BJ (cell line): ENCODE measurements around the gene MROH7. TPM values are rescaled to one million over a fixed set of nuclear protein-coding genes. Genes with fewer than 3 reads are reported as not detected.

ENCODE experiments used
- CTCF ChIA-PET: fragments of 350-600 bp; formaldehyde crosslinking; extraction: SDS; loops from one replicate; lab custom pipeline; 2021; ENCODE audit warnings: antibody characterized with exemption, inconsistent platforms; lab: Yijun Ruan, JAX
- POLR2A ChIA-PET: fragments of 300-600 bp; sonication (Branson Sonifier 250); formaldehyde crosslinking; extraction: SDS; loops from one replicate; lab custom pipeline; 2021; ENCODE audit warnings: antibody characterized with exemption; lab: Charles Lee
- DNase-seq: peaks from one replicate; pipeline ENCODE4 v3.0.0-alpha.2; 2011; ENCODE audit warnings: low read depth
- H3K27me3 ChIP-seq: 2 replicates; pipeline ENCODE4 v1.6.0; 2011; ENCODE audit warnings: low read length; ENCODE audit not compliant: control insufficient read depth, insufficient read depth
- H3K36me3 ChIP-seq: 2 replicates; pipeline ENCODE4 v1.5.1; 2011; ENCODE audit warnings: low read length; ENCODE audit not compliant: control insufficient read depth, insufficient read depth
- H3K4me3 ChIP-seq: 2 replicates; pipeline ENCODE4 v1.5.1; 2011; ENCODE audit warnings: low read depth, mild to moderate bottlenecking, control low read depth, low read length
- CTCF ChIP-seq: IDR thresholded peaks from 2 replicates; pipeline ENCODE4 v1.5.1; 2011; ENCODE audit warnings: low read depth, mild to moderate bottlenecking, control low read depth, inconsistent platforms, low read length, moderate library complexity; ENCODE audit not compliant: insufficient read depth
- polyA plus RNA-seq: library from polyadenylated mRNA; depleted of rRNA; stranded (reverse); fragments of >200 nt; gene quantifications from 2 replicates; pipeline ENCODE4 v1.2.3, GENCODE V29; 2011

The MROH7 gene
- polyA plus RNA-seq, 1 experiment: 0.10 TPM

DNA sequence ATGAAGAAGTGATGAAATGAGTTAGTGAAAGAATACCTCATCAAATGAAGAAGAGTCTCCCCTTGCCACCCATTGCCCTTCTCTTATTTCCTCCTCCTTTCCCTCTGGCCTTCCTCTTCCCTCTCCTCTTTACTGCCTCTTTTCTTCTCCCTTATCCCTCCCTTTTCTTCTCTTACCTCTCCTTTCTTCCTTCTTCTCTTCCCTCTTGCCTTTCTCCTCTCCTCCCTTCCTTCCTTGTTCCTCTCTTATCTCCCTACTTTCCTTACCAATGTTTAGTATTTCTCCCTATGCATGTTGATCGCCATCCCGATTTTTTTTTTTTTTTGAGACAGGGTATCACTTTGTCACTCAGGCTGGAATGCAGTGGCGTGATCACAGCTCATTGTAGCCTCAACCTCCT, 8.8 kb downstream of the MROH7 start:
- Histone ChIP-seq H3K27me3 (peaks cover 13% of the 10 kb centered on the region), H3K4me3 (no peak overlapping the region), H3K36me3 (no peaks in the 10 kb centered on the region)
- CTCF ChIA-PET: no interaction called here
- TF ChIP-seq CTCF: no peak
- POLR2A ChIA-PET: no interaction called here
- DNase-seq: no peak

DNA sequence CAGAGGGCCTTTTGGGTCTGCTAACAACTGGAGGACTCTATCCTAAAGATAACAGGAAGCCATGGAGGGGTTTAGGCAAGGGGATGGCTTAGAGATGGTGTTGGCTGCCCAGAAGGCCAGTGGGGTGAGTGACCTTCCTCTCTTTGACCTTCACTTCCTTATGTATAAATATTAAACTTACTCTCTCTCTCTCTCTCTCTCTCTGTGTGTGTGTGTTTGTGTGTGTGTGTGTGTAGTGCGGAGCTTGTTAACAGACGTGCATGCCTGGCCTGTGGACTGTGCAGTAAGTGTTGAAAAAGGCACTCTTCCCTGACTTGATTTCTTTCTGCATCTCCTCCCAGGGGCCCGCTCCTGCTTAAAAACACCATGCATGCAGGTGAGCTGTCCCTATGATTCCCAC, 10.0 kb downstream of the MROH7 start:
- DNase-seq: no peak
- Histone ChIP-seq H3K36me3 (no peaks in the 10 kb centered on the region), H3K4me3 (no peak overlapping the region), H3K27me3 (peaks cover 13% of the 10 kb centered on the region)
- POLR2A ChIA-PET: no interaction called here
- CTCF ChIA-PET: no interaction called here
- no peak for TF ChIP-seq CTCF

DNA sequence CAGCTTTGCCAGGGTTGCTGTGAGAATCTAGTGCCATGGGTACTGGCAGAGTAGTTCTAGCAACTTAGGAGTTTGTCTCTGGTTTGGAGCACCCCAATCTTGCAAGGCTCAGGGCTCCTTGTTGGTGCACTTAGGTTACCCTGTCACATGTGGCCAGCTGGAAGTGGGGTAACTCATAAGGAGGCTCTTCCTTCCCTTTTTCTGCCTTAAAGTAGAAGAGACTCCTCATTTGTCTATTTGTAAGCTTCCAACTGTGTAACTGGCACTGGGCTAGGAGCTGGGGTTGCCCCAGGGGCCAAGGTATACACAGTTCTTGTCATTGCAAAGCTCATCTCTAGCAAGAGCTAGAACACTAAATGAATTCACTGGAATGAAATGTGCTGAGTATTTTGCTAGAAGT, 10.6 kb downstream of the MROH7 start:
- DNase-seq: no peak
- Histone ChIP-seq H3K4me3 (no peak overlapping the region), H3K27me3 (peaks cover 13% of the 10 kb centered on the region), H3K36me3 (no peaks in the 10 kb centered on the region)
- CTCF ChIA-PET: no interaction called here
- POLR2A ChIA-PET: no interaction called here
- no peak for TF ChIP-seq CTCF

GRCh38 chr1:54653036-54653435, 11.4 kb downstream of the MROH7 start:
- POLR2A ChIA-PET: no interaction called here
- DNase-seq: no peak
- no peaks in the 10 kb centered on the region for H3K36me3 ChIP-seq
- peaks cover 13% of the 10 kb centered on the region for H3K27me3 ChIP-seq
- TF ChIP-seq CTCF: no peak
- no peak overlapping the region for H3K4me3 ChIP-seq
- CTCF ChIA-PET: no interaction called here

- TF ChIP-seq CTCF: no peak
- CTCF ChIA-PET: no interaction called here
- no peak for DNase-seq
Observed at GRCh38 chr1:54658164-54658913, 16.8 kb downstream of the MROH7 start.

More at GRCh38 chr1:54658164-54658913, 16.8 kb downstream of the MROH7 start:
- H3K4me3 ChIP-seq: no peak overlapping the region
- POLR2A ChIA-PET: no interaction called here
- H3K36me3 ChIP-seq: no peaks in the 10 kb centered on the region
- H3K27me3 ChIP-seq: no peaks in the 10 kb centered on the region
